ENCODE results near the gene NMUR1.

Gene NMUR1

DNA sequence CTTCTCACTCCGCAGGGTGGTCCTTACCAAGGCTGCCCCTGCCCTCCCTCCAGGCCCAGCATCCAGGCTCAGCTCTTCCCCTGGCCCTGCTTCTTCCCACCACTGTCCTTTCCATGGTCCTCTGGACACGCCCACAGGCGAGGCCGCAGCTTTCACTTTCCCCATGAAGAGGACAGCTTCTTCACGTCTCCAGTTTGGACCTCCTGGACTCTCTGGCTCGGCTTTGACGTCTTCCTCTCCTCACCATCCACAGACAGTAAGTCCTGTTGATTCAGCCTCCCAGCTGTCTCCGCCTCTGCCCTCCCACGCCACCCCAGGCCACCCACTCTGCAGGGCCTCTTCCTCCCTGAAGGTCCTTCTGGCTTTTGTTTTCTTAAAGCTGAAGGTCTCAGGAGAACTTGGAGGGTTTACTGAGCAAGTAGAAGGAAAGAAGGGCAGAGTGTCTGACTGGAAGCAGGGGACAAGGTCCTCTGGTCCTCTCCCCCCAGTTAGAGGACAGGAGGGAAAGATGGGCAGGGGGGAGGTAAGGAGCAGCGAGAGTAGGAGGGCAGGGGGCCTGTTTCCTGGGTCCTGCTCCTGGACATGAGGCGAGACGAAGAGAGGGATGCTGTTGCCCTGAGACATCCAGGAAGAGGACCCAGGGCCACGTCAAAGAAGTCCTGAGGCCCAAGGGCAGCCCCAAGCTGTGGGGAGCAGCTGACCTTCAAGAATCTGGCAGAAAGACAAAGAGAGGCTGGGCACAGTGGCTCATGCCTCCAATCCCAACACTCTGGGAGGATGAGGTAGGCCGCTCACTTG lies 24.7 kb upstream of the NMUR1 start:
- H3K9me2 ChIP-seq (replicated peaks; ENCODE audit: insufficient read depth, low read length) = no peaks in the 10 kb centered on the region
- DNase-seq = no peak
- H3F3A ChIP-seq (ENCODE audit: insufficient read depth, low read length) = no peaks in the 10 kb centered on the region
- no peak overlapping the region for H3K9ac ChIP-seq (ENCODE audit: low read length)
- no peaks in the 10 kb centered on the region for H4K20me1 ChIP-seq (ENCODE audit: insufficient read depth, low read length)
- H3K27me3 ChIP-seq (replicated peaks; ENCODE audit: insufficient read depth, low read length) = peaks cover 3% of the 10 kb centered on the region; the same call in 1 of the 2 replicates
- no peak overlapping the region for H3K4me3 ChIP-seq (ENCODE audit: low read length)
- no peak overlapping the region for H2AFZ ChIP-seq (ENCODE audit: low read length)
- no peak overlapping the region for H3K4me2 ChIP-seq (ENCODE audit: low read depth, low read length)
- H3K79me2 ChIP-seq (ENCODE audit: low read length) = no peaks in the 10 kb centered on the region
- H3K4me1 ChIP-seq (ENCODE audit: low read length) = peaks cover 3% of the 10 kb centered on the region; the same call in 1 of the 2 replicates
- no peak overlapping the region for H3K27ac ChIP-seq (ENCODE audit: low read length)
- no peaks in the 10 kb centered on the region for H3K36me3 ChIP-seq (replicated peaks; ENCODE audit: insufficient read depth, low read length)
- TF ChIP-seq, protein P1, sequence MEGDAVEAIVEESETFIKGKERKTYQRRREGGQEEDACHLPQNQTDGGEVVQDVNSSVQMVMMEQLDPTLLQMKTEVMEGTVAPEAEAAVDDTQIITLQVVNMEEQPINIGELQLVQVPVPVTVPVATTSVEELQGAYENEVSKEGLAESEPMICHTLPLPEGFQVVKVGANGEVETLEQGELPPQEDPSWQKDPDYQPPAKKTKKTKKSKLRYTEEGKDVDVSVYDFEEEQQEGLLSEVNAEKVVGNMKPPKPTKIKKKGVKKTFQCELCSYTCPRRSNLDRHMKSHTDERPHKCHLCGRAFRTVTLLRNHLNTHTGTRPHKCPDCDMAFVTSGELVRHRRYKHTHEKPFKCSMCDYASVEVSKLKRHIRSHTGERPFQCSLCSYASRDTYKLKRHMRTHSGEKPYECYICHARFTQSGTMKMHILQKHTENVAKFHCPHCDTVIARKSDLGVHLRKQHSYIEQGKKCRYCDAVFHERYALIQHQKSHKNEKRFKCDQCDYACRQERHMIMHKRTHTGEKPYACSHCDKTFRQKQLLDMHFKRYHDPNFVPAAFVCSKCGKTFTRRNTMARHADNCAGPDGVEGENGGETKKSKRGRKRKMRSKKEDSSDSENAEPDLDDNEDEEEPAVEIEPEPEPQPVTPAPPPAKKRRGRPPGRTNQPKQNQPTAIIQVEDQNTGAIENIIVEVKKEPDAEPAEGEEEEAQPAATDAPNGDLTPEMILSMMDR (IDR thresholded peaks at IDR 0.05; ENCODE audit: low read length) = no peak
- TF ChIP-seq EZH2 (optimal IDR thresholded peaks at IDR 0.05; ENCODE audit: low read depth, low read length) = no peak
- no peak for TF ChIP-seq EZH2phosphoT487 (IDR thresholded peaks at IDR 0.05; ENCODE audit: low read length)
- no peaks in the 10 kb centered on the region for H3K9me3 ChIP-seq (replicated peaks; ENCODE audit: insufficient read depth, low read length)

DNA sequence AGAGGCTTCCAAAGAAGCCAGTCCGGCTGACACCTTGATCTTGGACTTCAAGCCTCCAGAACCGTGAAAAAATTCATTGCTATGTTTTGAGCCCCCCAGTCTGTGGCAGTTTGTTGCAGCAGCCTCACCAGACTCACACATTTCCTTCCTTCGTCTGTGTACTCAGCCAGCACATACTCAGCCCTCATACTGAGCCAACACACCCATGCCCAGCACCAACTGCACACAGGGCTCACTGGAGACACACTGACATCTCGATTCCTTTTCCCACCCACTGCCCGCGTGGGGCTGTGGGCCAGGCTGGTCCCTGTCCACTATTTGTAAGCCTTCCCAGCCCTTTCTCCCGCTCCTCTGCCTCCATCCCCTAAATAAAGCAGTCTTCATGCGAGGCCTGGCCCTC lies 24.1 kb upstream of the NMUR1 start:
- no peaks in the 10 kb centered on the region for H4K20me1 ChIP-seq (ENCODE audit: insufficient read depth, low read length)
- no peaks in the 10 kb centered on the region for H3K36me3 ChIP-seq (replicated peaks; ENCODE audit: insufficient read depth, low read length)
- no peak for DNase-seq
- peaks cover 3% of the 10 kb centered on the region; the same call in 1 of the 2 replicates for H3K27me3 ChIP-seq (replicated peaks; ENCODE audit: insufficient read depth, low read length)
- TF ChIP-seq EZH2 (optimal IDR thresholded peaks at IDR 0.05; ENCODE audit: low read depth, low read length) (no peak), EZH2phosphoT487 (IDR thresholded peaks at IDR 0.05; ENCODE audit: low read length) (no peak)
- TF ChIP-seq, protein P1 (IDR thresholded peaks at IDR 0.05; ENCODE audit: low read length) = no peak
- peaks cover 3% of the 10 kb centered on the region; the same call in 1 of the 2 replicates for H3K4me1 ChIP-seq (ENCODE audit: low read length)
- no peaks in the 10 kb centered on the region for H3F3A ChIP-seq (ENCODE audit: insufficient read depth, low read length)
- H3K79me2 ChIP-seq (ENCODE audit: low read length) = no peaks in the 10 kb centered on the region
- H3K9me2 ChIP-seq (replicated peaks; ENCODE audit: insufficient read depth, low read length) = no peaks in the 10 kb centered on the region
- H3K4me3 ChIP-seq (ENCODE audit: low read length) = no peak overlapping the region
- H3K4me2 ChIP-seq (ENCODE audit: low read depth, low read length) = no peak overlapping the region
- H2AFZ ChIP-seq (ENCODE audit: low read length) = no peak overlapping the region
- H3K27ac ChIP-seq (ENCODE audit: low read length) = no peak overlapping the region
- H3K9ac ChIP-seq (ENCODE audit: low read length) = no peak overlapping the region
- no peaks in the 10 kb centered on the region for H3K9me3 ChIP-seq (replicated peaks; ENCODE audit: insufficient read depth, low read length)

DNA sequence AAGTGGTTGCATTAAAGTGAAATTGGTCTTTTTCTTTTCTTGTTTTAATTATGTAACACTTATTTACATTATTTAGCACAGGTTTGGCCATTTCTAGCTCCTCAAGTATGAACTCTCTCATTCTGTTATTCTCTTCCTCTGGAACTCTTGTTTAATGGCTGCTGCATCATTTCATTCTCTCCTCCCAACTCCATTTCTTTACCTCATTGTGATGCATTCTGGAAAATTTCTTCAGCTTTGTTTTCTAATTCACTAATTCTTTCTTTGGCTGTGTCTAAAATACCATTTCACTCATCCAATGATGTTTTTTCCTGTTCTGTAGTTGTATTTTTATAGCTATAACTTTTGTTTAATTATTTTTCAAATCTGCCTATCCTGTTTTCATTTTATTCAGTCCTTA lies 22.5 kb upstream of the NMUR1 start:
- no peak overlapping the region for H3K27ac ChIP-seq (ENCODE audit: low read length)
- H3K79me2 ChIP-seq (ENCODE audit: low read length) = no peaks in the 10 kb centered on the region
- no peaks in the 10 kb centered on the region for H3K9me2 ChIP-seq (replicated peaks; ENCODE audit: insufficient read depth, low read length)
- no peaks in the 10 kb centered on the region for H3K36me3 ChIP-seq (replicated peaks; ENCODE audit: insufficient read depth, low read length)
- H3K4me2 ChIP-seq (ENCODE audit: low read depth, low read length) = no peak overlapping the region
- no peak for DNase-seq
- no peaks in the 10 kb centered on the region for H3F3A ChIP-seq (ENCODE audit: insufficient read depth, low read length)
- H4K20me1 ChIP-seq (ENCODE audit: insufficient read depth, low read length) = no peaks in the 10 kb centered on the region
- peaks cover 3% of the 10 kb centered on the region; the same call in 1 of the 2 replicates for H3K4me1 ChIP-seq (ENCODE audit: low read length)
- peaks cover 3% of the 10 kb centered on the region; the same call in 1 of the 2 replicates for H3K27me3 ChIP-seq (replicated peaks; ENCODE audit: insufficient read depth, low read length)
- no peak overlapping the region for H3K4me3 ChIP-seq (ENCODE audit: low read length)
- H2AFZ ChIP-seq (ENCODE audit: low read length) = no peak overlapping the region
- TF ChIP-seq EZH2 (optimal IDR thresholded peaks at IDR 0.05; ENCODE audit: low read depth, low read length) (no peak), EZH2phosphoT487 (IDR thresholded peaks at IDR 0.05; ENCODE audit: low read length) (no peak)
- TF ChIP-seq, protein P1 (IDR thresholded peaks at IDR 0.05; ENCODE audit: low read length) = no peak
- no peaks in the 10 kb centered on the region for H3K9me3 ChIP-seq (replicated peaks; ENCODE audit: insufficient read depth, low read length)
- no peak overlapping the region for H3K9ac ChIP-seq (ENCODE audit: low read length)
